A549 (cell line): ENCODE results near the gene SMARCB1. TPM values are rescaled to one million over a fixed set of nuclear protein-coding genes. Genes with fewer than 3 reads are reported as not detected.
A peak's percentile ranks its signal among the peaks of the same experiment; 100 is the strongest.

ENCODE experiments used
- ATAC-seq, 2 experiments: fragments of 200-7000 bp in 1 of 2; fragments of >200 bp in 1 of 2; cut with Nextera tagmentation in 1 of 2; cut with Tn5 transposase in 1 of 2; 3 replicates each; pipeline versions ENCODE4 v1.8.0 to v1.9.1; 2018 to 2020; ENCODE audit warnings: mild to moderate bottlenecking in 1 of 2, moderate library complexity in 1 of 2
- CTCF ChIA-PET: fragments of 300-600 bp; sonication (Branson Sonifier 250); formaldehyde crosslinking; extraction: SDS; loops from one replicate; lab custom pipeline; 2021; ENCODE audit warnings: antibody characterized with exemption, inconsistent platforms; lab: Yijun Ruan, JAX
- POLR2A ChIA-PET: fragments of 350-600 bp; formaldehyde crosslinking; extraction: SDS; loops from one replicate; lab custom pipeline; 2021; ENCODE audit warnings: antibody characterized with exemption, inconsistent platforms; lab: Yijun Ruan, JAX
- DNase-seq, 2 experiments: peaks; one replicate each; pipeline versions ENCODE4 v3.0.0 to v3.0.0-alpha.2; 2011 to 2016; ENCODE audit warnings: low read depth in 1 of 2, low spot score in 1 of 2
- FAIRE-seq: peaks from 2 replicates; lab custom pipeline; 2011; peaks lifted over from hg19 to GRCh38; lab: Jason Lieb, UNC
- H3K27ac ChIP-seq, 2 experiments: fragments of >200 bp; sonication (Bioruptor Twin); formaldehyde crosslinking; 3 replicates each; pipeline ENCODE4 v1.5.1; 2016 to 2017
- H3K4me1 ChIP-seq: fragments of >200 bp; sonication (Bioruptor Twin); formaldehyde crosslinking; 3 replicates; pipeline ENCODE4 v1.6.1; 2016
- H3K4me2 ChIP-seq: fragments of >200 bp; sonication (Bioruptor Twin); formaldehyde crosslinking; 3 replicates; pipeline ENCODE4 v1.6.1; 2016
- H3K4me3 ChIP-seq: fragments of >200 bp; sonication (Bioruptor Twin); formaldehyde crosslinking; 3 replicates; pipeline ENCODE4 v1.5.1; 2016
- H3K9me3 ChIP-seq: fragments of >200 bp; sonication (Bioruptor Twin); formaldehyde crosslinking; 3 replicates; pipeline ENCODE4 v1.6.1; 2016
- EHF ChIP-seq: fragments of 250-450 bp; sonication (Bioruptor Pico); IDR thresholded peaks from 2 replicates; pipeline ENCODE4 v1.5.0; 2020; ENCODE audit warnings: mild to moderate bottlenecking
- EP300 ChIP-seq, 2 experiments: fragments of >200 bp; sonication (Bioruptor Twin); formaldehyde crosslinking; IDR thresholded peaks; 2 replicates in 1 of 2; 3 replicates in 1 of 2; pipeline ENCODE4 v1.6.1; 2016 to 2017
- ESRRA ChIP-seq: fragments of 150-350 bp; IDR thresholded peaks from 2 replicates; pipeline ENCODE4 v1.6.1; 2014; ENCODE audit warnings: mild to moderate bottlenecking, low read length, borderline replicate concordance
- GATA3 ChIP-seq: IDR thresholded peaks from 2 replicates; pipeline ENCODE4 v1.6.1; 2012; ENCODE audit warnings: borderline replicate concordance
- HEYL ChIP-seq: fragments of 250-450 bp; sonication (Bioruptor Pico); IDR thresholded peaks from 2 replicates; pipeline ENCODE4 v1.8.0; 2021; ENCODE audit warnings: mild to moderate bottlenecking, moderate library complexity
- HOXB13 ChIP-seq: fragments of 250-450 bp; sonication (Bioruptor Pico); IDR thresholded peaks from 2 replicates; pipeline ENCODE4 v1.5.0; 2020; ENCODE audit warnings: low read depth, mild to moderate bottlenecking, moderate library complexity
- HOXB5 ChIP-seq: fragments of 250-450 bp; sonication (Bioruptor Pico); IDR thresholded peaks from 2 replicates; pipeline ENCODE4 v1.5.0; 2020; ENCODE audit warnings: mild to moderate bottlenecking, moderate library complexity
- JUN ChIP-seq, 2 experiments: fragments of >200 bp; sonication (Bioruptor Twin); formaldehyde crosslinking; IDR thresholded peaks; 2 replicates in 1 of 2; 3 replicates in 1 of 2; pipeline ENCODE4 v1.6.1; 2016 to 2017
- NPAS2 ChIP-seq: fragments of 250-450 bp; sonication (Bioruptor Pico); IDR thresholded peaks from 2 replicates; pipeline ENCODE4 v1.8.0; 2022; ENCODE audit warnings: mild to moderate bottlenecking, moderate library complexity, borderline replicate concordance
- NR3C1 ChIP-seq: fragments of >200 bp; sonication (Bioruptor Twin); formaldehyde crosslinking; IDR thresholded peaks from 3 replicates; pipeline ENCODE4 v1.6.1; 2017
- PHF8 ChIP-seq: fragments of 200-600 bp; sonication (generic); IDR thresholded peaks from 2 replicates; pipeline ENCODE4 v1.6.1; 2016; ENCODE audit warnings: low read depth, mild to moderate bottlenecking, antibody characterized with exemption, moderate library complexity, borderline replicate concordance
- POLR2A ChIP-seq: IDR thresholded peaks from 2 replicates; pipeline ENCODE4 v1.6.1; 2012; ENCODE audit warnings: mild to moderate bottlenecking, low read length
- RARB ChIP-seq: fragments of 250-450 bp; sonication (Bioruptor Pico); IDR thresholded peaks from 2 replicates; pipeline ENCODE4 v1.8.0; 2021; ENCODE audit warnings: mild to moderate bottlenecking, moderate library complexity
- WGBS: methylation state at CpG from one replicate; pipeline ENCODE4 v1.1.6; 2017; ENCODE audit errors: missing lambda C conversion rate; 5-methylcytosine and 5-hydroxymethylcytosine counted together
- polyA minus RNA-seq: library from RNA; depleted of rRNA, polyadenylated mRNA; stranded (reverse); fragments of >200 nt; gene quantifications from 2 replicates; pipeline ENCODE4 v1.2.3, GENCODE V29; 2011; rRNA and poly(A)+ RNA removed
- polyA plus RNA-seq, 4 experiments: library from polyadenylated mRNA; depleted of rRNA in 3 of 4; stranded (reverse); fragments of >200 nt; fragmentation: RNase III in 1 of 4; extraction: RNeasy Plus Mini Kit Qiagen cat#74134 plus additional on column Dnase treatment in 1 of 4; gene quantifications; 2 replicates in 3 of 4; 3 replicates in 1 of 4; pipeline ENCODE4 v1.2.3, GENCODE V29; 2011 to 2017
- TF ChIP-seq, protein P1 (sequence below): fragments of 450-650 bp; IDR thresholded peaks from 2 replicates; pipeline ENCODE4 v1.6.1; 2014; ENCODE audit warnings: antibody characterized with exemption
- TF ChIP-seq, protein P2 (sequence below): IDR thresholded peaks from 2 replicates; pipeline ENCODE4 v1.6.1; 2012
- TF ChIP-seq, protein P3 (sequence below): fragments of 200-600 bp; sonication (generic); IDR thresholded peaks from 2 replicates; pipeline ENCODE4 v1.6.1; 2016; ENCODE audit warnings: antibody characterized with exemption, mild to moderate bottlenecking, moderate library complexity

Gene SMARCB1
- 98.1 and 133 TPM in 2 replicates for polyA plus RNA-seq (2011; rRNA removed)
- 116 and 130 TPM in 2 replicates for polyA plus RNA-seq (2012; cell fraction: cytosol; rRNA removed)
- polyA plus RNA-seq (2012; cell fraction: nucleus; rRNA removed), result 79.3 and 88.2 TPM in 2 replicates
- polyA plus RNA-seq (2017; fragmentation: RNase III; extraction: RNeasy Plus Mini Kit Qiagen cat#74134 plus additional on column Dnase treatment), result 59.2 to 66.9 TPM (median 65.6 TPM) in 3 replicates
- 45.4 and 48.5 TPM in 2 replicates for polyA minus RNA-seq

DNA sequence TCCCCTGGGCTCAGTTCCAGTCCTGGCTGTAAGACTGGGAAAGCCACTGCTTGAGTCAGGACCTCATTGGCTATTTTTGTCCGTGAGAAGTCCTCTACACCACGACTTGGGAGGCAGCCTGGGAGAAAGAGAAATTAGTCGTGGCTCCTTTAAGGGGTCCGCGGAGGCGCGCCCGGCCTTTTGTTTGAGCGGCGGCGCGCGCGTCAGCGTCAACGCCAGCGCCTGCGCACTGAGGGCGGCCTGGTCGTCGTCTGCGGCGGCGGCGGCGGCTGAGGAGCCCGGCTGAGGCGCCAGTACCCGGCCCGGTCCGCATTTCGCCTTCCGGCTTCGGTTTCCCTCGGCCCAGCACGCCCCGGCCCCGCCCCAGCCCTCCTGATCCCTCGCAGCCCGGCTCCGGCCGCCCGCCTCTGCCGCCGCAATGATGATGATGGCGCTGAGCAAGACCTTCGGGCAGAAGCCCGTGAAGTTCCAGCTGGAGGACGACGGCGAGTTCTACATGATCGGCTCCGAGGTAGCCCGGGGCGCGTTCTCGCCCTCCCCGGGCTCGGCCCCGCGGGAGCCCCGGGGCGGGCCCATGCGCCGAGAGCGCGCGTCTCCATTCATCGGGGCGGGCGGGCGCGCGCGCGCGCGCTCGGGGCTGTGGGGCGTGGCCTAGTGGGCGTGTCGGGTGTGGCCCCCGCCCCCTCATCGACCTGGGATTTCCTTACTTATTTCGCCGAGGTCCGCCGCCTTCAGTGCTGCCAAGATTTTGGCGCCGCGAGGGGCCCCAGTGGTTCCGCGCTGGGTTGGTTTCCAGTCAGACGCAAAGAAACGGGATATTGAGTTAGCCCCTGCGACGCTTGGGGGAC lies at the start of gene SMARCB1:
SMARCB1 (plus strand) TSS at position 215 of the 848 bp plus-strand sequence; CDS start at position 419, 204 bp downstream.
- TF ChIP-seq EP300 (IDR thresholded peaks at IDR 0.05) (no peak), EHF (CRISPR knock-in tag) (0 out of 2 replicates have a peak, but pooled peaks have one; percentile 41), JUN (IDR thresholded peaks at IDR 0.05) (peak; percentile 55 to 82; a peak in 4 of 5 replicates), HOXB5 (peak; percentile 66; the same call in 1 of the 2 replicates), POLR2A (peak; percentile 45), HOXB13 (no peak), PHF8 (peak; percentile 95)
- TF ChIP-seq, protein P1, sequence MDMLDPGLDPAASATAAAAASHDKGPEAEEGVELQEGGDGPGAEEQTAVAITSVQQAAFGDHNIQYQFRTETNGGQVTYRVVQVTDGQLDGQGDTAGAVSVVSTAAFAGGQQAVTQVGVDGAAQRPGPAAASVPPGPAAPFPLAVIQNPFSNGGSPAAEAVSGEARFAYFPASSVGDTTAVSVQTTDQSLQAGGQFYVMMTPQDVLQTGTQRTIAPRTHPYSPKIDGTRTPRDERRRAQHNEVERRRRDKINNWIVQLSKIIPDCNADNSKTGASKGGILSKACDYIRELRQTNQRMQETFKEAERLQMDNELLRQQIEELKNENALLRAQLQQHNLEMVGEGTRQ, result no peak
- H3K4me2 ChIP-seq, result peak within 1 kb of the TSS; percentile 89
- FAIRE-seq (no peak), ATAC-seq (peak; percentile 75 to 83), DNase-seq (peak; percentile 85 to 86)
- CTCF ChIA-PET, result interaction anchor here (1.2 to 3.2 kb wide), 4 partner anchors 12 to 63 kb away, joined by 3 to 14 read pairs (median 6); partner anchors contain the start of gene CHCHD10
- POLR2A ChIA-PET, result no interaction called here
- 0% methylated on average over 1 of the region's 97 CpGs for WGBS
- peaks cover 29% of the 10 kb centered on the region for H3K4me1 ChIP-seq
- no peaks in the 10 kb centered on the region for H3K9me3 ChIP-seq
- H3K27ac ChIP-seq, result peak within 1 kb of the TSS; percentile 99 to 100
- H3K4me3 ChIP-seq, result peak within 1 kb of the TSS; percentile 89

- H3K4me3 ChIP-seq, result no peak overlapping the region
- no peaks in the 10 kb centered on the region for H3K9me3 ChIP-seq
- no peak for DNase-seq
- ChIA-PET CTCF (no interaction called here), POLR2A (interaction anchor here (0.6 kb wide), 1 partner anchor 11 kb away, joined by 3 read pairs; no protein-coding TSS in a partner anchor)
- no peak for ATAC-seq
- H3K27ac ChIP-seq, result no peak overlapping the region
- H3K4me2 ChIP-seq, result no peak overlapping the region
- FAIRE-seq, result no peak
- TF ChIP-seq RARB (CRISPR knock-in tag) (no peak), HEYL (CRISPR knock-in tag) (no peak), NPAS2 (no peak), ESRRA (no peak), NR3C1 (no peak), EHF (CRISPR knock-in tag) (no peak), GATA3 (no peak)
- TF ChIP-seq, protein P2, sequence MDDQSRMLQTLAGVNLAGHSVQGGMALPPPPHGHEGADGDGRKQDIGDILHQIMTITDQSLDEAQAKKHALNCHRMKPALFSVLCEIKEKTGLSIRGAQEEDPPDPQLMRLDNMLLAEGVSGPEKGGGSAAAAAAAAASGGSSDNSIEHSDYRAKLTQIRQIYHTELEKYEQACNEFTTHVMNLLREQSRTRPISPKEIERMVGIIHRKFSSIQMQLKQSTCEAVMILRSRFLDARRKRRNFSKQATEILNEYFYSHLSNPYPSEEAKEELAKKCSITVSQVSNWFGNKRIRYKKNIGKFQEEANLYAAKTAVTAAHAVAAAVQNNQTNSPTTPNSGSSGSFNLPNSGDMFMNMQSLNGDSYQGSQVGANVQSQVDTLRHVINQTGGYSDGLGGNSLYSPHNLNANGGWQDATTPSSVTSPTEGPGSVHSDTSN, result no peak
- TF ChIP-seq, protein P3, sequence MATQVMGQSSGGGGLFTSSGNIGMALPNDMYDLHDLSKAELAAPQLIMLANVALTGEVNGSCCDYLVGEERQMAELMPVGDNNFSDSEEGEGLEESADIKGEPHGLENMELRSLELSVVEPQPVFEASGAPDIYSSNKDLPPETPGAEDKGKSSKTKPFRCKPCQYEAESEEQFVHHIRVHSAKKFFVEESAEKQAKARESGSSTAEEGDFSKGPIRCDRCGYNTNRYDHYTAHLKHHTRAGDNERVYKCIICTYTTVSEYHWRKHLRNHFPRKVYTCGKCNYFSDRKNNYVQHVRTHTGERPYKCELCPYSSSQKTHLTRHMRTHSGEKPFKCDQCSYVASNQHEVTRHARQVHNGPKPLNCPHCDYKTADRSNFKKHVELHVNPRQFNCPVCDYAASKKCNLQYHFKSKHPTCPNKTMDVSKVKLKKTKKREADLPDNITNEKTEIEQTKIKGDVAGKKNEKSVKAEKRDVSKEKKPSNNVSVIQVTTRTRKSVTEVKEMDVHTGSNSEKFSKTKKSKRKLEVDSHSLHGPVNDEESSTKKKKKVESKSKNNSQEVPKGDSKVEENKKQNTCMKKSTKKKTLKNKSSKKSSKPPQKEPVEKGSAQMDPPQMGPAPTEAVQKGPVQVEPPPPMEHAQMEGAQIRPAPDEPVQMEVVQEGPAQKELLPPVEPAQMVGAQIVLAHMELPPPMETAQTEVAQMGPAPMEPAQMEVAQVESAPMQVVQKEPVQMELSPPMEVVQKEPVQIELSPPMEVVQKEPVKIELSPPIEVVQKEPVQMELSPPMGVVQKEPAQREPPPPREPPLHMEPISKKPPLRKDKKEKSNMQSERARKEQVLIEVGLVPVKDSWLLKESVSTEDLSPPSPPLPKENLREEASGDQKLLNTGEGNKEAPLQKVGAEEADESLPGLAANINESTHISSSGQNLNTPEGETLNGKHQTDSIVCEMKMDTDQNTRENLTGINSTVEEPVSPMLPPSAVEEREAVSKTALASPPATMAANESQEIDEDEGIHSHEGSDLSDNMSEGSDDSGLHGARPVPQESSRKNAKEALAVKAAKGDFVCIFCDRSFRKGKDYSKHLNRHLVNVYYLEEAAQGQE, result no peak
- H3K4me1 ChIP-seq, result no peaks in the 10 kb centered on the region
These were observed 49.1 kb upstream of the SMARCB1 start for GRCh38 chr22:23737696-23738095.
